ENCODE data around the gene PSKH1.
A peak's percentile ranks its signal among the peaks of the same experiment; 100 is the strongest.

The PSKH1 gene

DNA sequence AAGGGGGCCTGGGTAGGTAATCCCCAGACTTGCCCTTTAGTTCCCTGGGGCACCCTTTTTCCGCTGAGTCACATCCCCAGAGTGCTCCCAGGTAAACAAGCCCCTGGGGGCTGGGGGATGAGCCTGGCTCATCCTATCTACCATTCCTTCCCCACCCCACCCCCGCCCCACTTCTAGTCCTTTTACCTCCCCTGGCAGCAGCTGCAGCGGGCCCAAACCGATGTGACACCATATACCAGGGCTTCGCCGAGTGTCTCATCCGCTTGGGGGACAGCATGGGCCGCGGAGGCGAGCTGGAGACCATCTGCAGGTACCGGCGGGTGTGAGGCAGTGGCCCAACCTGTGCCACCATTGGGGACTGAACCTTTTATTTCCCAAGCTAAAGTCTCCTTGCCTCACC lies 7.5 kb upstream of the PSKH1 start:
- H3K36me3 Mint-ChIP-seq = peaks cover 30% of the 10 kb centered on the region
- H3K27me3 Mint-ChIP-seq = no peaks in the 10 kb centered on the region
- DNase-seq = no peak
- H3K4me3 Mint-ChIP-seq = no peak overlapping the region
- CTCF ChIA-PET = interaction anchor here (0.7 to 4.7 kb wide), 6 partner anchors 9 to 363 kb away, joined by 3 to 39 read pairs (median 5); no protein-coding TSS in a partner anchor
- H3K27ac Mint-ChIP-seq = no peak overlapping the region
- H3K9me3 Mint-ChIP-seq = no peaks in the 10 kb centered on the region
- H3K4me1 Mint-ChIP-seq = no peaks in the 10 kb centered on the region

DNA sequence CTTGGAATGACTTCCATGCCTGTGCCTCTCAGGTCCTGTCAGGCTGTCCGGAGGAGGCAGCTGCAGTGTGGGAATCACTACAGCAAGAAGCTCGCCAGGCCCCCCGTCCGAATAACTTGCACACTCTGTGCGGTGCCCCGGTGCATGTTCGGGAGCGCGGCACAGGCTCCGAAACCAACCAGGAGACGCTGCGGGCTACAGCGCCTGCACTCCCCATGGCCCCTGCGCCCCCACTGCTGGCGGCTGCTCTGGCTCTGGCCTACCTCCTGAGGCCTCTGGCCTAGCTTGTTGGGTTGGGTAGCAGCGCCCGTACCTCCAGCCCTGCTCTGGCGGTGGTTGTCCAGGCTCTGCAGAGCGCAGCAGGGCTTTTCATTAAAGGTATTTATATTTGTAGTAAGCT lies 7.1 kb upstream of the PSKH1 start:
- Mint-ChIP-seq H3K4me3 (no peak overlapping the region), H3K4me1 (no peaks in the 10 kb centered on the region), H3K27me3 (no peaks in the 10 kb centered on the region), H3K36me3 (peaks cover 30% of the 10 kb centered on the region), H3K9me3 (no peaks in the 10 kb centered on the region), H3K27ac (no peak overlapping the region)
- CTCF ChIA-PET = interaction anchor here (0.6 to 2.2 kb wide), 8 partner anchors 10 to 364 kb away, joined by 3 to 6 read pairs (median 4); no protein-coding TSS in a partner anchor
- DNase-seq = no peak

DNA sequence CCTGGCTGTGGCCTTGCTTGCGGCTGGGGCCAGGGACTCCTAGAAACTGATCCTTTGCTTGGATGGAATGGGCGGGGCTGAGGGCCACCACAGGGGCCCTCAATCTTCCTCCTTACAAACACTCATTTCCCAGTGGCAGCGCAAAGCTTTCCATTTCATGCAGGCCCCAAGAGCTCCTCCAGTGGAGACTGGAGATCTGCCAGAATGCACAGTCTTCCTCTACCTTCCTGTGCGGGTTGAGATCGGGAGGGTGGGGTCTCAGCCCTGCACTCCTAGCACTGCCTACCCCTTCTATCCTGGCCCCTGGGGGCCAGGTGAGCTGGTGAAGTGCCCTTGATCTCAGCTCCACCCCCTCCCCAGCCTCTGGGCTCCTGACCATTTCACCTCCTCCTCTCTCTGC lies 6.7 kb upstream of the PSKH1 start:
- Mint-ChIP-seq H3K4me3 (no peak overlapping the region), H3K27ac (no peak overlapping the region), H3K27me3 (no peaks in the 10 kb centered on the region), H3K9me3 (no peaks in the 10 kb centered on the region), H3K4me1 (no peaks in the 10 kb centered on the region), H3K36me3 (peaks cover 27% of the 10 kb centered on the region)
- DNase-seq = no peak
- CTCF ChIA-PET = interaction anchor here (0.6 to 2.2 kb wide), 7 partner anchors 10 to 362 kb away, joined by 3 to 6 read pairs (median 4); no protein-coding TSS in a partner anchor

DNA sequence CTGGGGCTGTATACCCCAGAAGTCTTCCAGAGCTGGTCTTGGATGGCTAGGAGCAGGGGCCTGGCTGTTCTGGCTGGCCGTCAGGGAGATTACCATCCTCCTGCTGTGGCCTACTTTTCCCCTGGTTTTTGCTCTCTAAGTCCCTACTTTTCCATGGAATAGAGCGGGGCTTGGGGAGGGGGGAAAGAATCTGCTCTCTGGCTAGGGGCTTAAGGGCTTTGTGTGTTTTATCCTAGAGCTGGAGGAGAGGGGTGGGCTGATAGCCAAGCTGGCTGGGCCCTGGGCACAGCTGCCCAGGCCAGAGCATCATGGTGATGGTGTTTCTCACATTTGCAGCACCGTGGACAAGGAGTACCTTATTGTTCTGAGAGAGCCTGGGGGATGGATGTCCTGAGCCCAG lies 4.7 kb upstream of the PSKH1 start:
- Mint-ChIP-seq H3K27me3 (no peaks in the 10 kb centered on the region), H3K36me3 (peaks cover 15% of the 10 kb centered on the region), H3K27ac (no peak overlapping the region), H3K9me3 (no peaks in the 10 kb centered on the region), H3K4me3 (no peak overlapping the region), H3K4me1 (peaks cover 8% of the 10 kb centered on the region)
- CTCF ChIA-PET = no interaction called here
- DNase-seq = no peak

- peak overlapping the region; percentile 97 for H3K4me3 Mint-ChIP-seq
These were observed 679 bp upstream of the PSKH1 start for GRCh38 chr16:67892375-67892774.

DNA sequence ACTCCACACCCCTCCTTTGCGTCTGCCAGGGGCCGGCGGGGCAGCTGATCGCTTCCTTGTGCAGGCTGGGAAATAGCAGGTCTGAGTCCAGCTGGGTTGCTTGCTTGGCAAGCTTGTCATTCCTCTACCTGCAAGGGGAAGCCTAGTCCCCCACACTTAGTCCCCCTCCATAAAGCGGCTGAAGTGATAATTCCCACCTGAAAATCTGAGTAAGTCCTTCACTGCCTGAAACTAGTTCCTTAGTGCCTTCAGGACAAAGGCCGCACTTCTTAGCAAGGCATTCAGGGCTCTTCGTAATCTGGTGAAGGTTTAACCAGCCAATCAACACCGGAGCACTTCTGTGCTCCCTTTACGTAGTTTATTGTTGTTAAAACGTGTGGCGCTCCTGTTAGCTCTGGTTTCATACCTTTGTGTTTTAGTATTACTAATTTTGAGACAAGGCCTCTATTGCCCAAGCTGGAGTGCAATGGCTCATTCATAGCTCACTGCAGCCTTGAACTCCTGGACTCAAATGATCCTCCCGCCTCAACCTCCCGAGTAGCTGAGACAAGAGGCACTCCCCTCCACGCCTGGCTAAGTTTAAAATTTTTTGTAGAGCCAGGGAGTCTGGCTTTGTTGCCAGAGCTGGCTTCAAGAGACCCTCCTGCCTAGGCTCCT lies 817 bp downstream of the PSKH1 start:
- peak overlapping the region; percentile 98 for H3K27ac Mint-ChIP-seq
- no peaks in the 10 kb centered on the region for H3K9me3 Mint-ChIP-seq
- H3K36me3 Mint-ChIP-seq = peaks cover 1% of the 10 kb centered on the region
- H3K4me1 Mint-ChIP-seq = peaks cover 30% of the 10 kb centered on the region
- no peaks in the 10 kb centered on the region for H3K27me3 Mint-ChIP-seq
- no peak for DNase-seq
- CTCF ChIA-PET = interaction anchor here (0.6 to 2.5 kb wide), 5 partner anchors 10 to 77 kb away, joined by 3 to 14 read pairs (median 3); partner anchors contain the start of gene NRN1L
- H3K4me3 Mint-ChIP-seq = peak overlapping the region; percentile 97

More at GRCh38 chr16:67892375-67892774, 679 bp upstream of the PSKH1 start:
- H3K36me3 Mint-ChIP-seq = peaks cover 1% of the 10 kb centered on the region
- H3K27me3 Mint-ChIP-seq = no peaks in the 10 kb centered on the region
- peaks cover 28% of the 10 kb centered on the region for H3K4me1 Mint-ChIP-seq
- no peaks in the 10 kb centered on the region for H3K9me3 Mint-ChIP-seq
- CTCF ChIA-PET = interaction anchor here (1.0 to 2.9 kb wide), 4 partner anchors 8 to 36 kb away, joined by 3 to 14 read pairs (median 7); partner anchors contain the start of gene NRN1L
- H3K27ac Mint-ChIP-seq = peak overlapping the region; percentile 82
- DNase-seq = no peak

DNA sequence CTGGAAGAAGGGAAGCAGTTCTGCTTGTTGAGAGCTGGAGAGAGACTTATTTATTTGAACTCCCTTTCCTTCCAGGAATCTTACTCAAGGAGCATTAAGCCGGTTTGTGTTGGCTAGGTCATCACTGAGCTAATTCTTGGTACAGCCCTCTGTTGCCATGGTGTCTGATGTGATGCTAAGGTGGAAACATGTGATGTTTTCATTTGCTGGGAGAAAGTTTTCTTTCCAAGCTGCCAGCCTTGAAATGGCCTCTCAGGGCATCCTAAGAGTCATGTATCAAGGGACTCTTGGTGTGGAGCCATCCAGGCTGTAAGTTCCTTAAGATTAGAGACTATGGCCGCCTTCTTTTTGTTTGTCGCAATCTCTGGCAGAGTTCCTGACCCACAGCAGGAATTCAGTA lies 4.2 kb downstream of the PSKH1 start:
- Mint-ChIP-seq H3K9me3 (no peaks in the 10 kb centered on the region), H3K36me3 (peaks cover 1% of the 10 kb centered on the region), H3K4me1 (peaks cover 33% of the 10 kb centered on the region), H3K27me3 (no peaks in the 10 kb centered on the region), H3K4me3 (no peak overlapping the region), H3K27ac (no peak overlapping the region)
- CTCF ChIA-PET = interaction anchor here (1.3 to 2.3 kb wide), 3 partner anchors 14 to 81 kb away, joined by 3 to 8 read pairs (median 3); partner anchors contain the start of gene NRN1L
- no peak for DNase-seq

DNA sequence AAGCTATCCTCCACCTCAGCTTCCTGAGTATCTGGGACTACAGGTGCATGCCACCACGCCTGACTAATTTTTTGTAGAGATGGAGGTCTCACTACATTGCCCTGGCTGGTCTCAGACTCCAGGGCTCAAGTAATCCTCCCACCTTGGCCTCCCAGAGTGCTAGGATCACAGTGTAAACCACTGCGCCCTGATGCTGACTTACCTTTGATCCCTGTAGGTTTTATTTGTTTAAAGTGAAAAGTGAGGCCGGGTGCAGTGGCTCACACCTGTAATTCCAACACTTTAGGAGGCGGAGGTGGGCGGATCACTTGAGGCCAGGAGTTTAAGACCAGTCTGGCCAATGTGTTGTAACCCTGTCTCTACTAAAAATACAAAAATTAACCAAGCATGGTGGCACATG lies 8.7 kb downstream of the PSKH1 start:
- H3K4me1 Mint-ChIP-seq = peaks cover 9% of the 10 kb centered on the region
- H3K9me3 Mint-ChIP-seq = no peaks in the 10 kb centered on the region
- no peak overlapping the region for H3K4me3 Mint-ChIP-seq
- no peaks in the 10 kb centered on the region for H3K27me3 Mint-ChIP-seq
- H3K27ac Mint-ChIP-seq = no peak overlapping the region
- peaks cover 5% of the 10 kb centered on the region for H3K36me3 Mint-ChIP-seq
- DNase-seq = no peak
- CTCF ChIA-PET = interaction anchor here (1.0 to 1.3 kb wide), 2 partner anchors 18 to 229 kb away, joined by 3 read pairs; no protein-coding TSS in a partner anchor

- H3K36me3 Mint-ChIP-seq = peaks cover 5% of the 10 kb centered on the region
- DNase-seq = no peak
- H3K27me3 Mint-ChIP-seq = no peaks in the 10 kb centered on the region
- H3K4me1 Mint-ChIP-seq = peaks cover 5% of the 10 kb centered on the region
- no peak overlapping the region for H3K4me3 Mint-ChIP-seq
- H3K27ac Mint-ChIP-seq = no peak overlapping the region
- no peaks in the 10 kb centered on the region for H3K9me3 Mint-ChIP-seq
- CTCF ChIA-PET = interaction anchor here (0.8 kb wide), 1 partner anchor 18 kb away, joined by 3 read pairs; no protein-coding TSS in a partner anchor
These were observed 9.8 kb downstream of the PSKH1 start for GRCh38 chr16:67902831-67903230.

GRCh38 chr16:67907397-67908180 lies 14.5 kb downstream of the PSKH1 start:
- CTCF ChIA-PET = interaction anchor here (1.1 kb wide), 1 partner anchor 23 kb away, joined by 4 read pairs; no protein-coding TSS in a partner anchor

GRCh38 chr16:67909056-67909742 lies 16.1 kb downstream of the PSKH1 start:
- H3K27me3 Mint-ChIP-seq = no peaks in the 10 kb centered on the region
- H3K9me3 Mint-ChIP-seq = no peaks in the 10 kb centered on the region
- peaks cover 18% of the 10 kb centered on the region for H3K4me1 Mint-ChIP-seq
- peaks cover 15% of the 10 kb centered on the region for H3K36me3 Mint-ChIP-seq
- H3K27ac Mint-ChIP-seq = no peak overlapping the region
- no peak for DNase-seq
- CTCF ChIA-PET = interaction anchor here (7.6 kb wide), 1 partner anchor 26 kb away, joined by 39 read pairs; the partner anchor contains the start of gene NRN1L
- H3K4me3 Mint-ChIP-seq = no peak overlapping the region

More at GRCh38 chr16:67907397-67908180, 14.5 kb downstream of the PSKH1 start:
- Mint-ChIP-seq H3K27me3 (no peaks in the 10 kb centered on the region), H3K36me3 (peaks cover 17% of the 10 kb centered on the region), H3K4me1 (peaks cover 18% of the 10 kb centered on the region), H3K27ac (no peak overlapping the region), H3K9me3 (no peaks in the 10 kb centered on the region), H3K4me3 (no peak overlapping the region)
- no peak for DNase-seq

DNA sequence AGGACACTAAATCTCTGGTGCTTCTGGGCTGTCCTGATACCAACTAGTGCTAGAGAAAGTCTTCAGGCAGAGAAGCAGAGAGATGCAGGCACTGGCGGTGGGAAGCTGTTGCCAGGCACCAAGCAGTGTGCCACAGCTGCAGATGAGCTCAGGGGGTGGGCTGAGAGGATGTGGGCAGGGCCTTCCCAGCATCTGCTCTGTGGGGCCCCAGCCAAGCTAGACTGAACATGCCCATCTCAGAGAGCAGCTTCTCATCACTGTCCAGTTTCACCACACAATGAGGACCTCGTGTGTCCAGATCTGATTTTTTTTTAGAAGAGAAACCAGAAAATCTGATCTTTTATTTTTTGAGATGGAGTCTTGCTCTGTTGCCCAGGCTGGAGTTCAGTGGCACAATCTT lies 17.1 kb downstream of the PSKH1 start:
- H3K27me3 Mint-ChIP-seq = no peaks in the 10 kb centered on the region
- CTCF ChIA-PET = interaction anchor here (0.6 to 7.6 kb wide), 4 partner anchors 27 to 389 kb away, joined by 3 to 39 read pairs (median 6); partner anchors contain the start of gene NRN1L
- H3K9me3 Mint-ChIP-seq = no peaks in the 10 kb centered on the region
- no peak overlapping the region for H3K27ac Mint-ChIP-seq
- peaks cover 15% of the 10 kb centered on the region for H3K36me3 Mint-ChIP-seq
- no peak overlapping the region for H3K4me3 Mint-ChIP-seq
- peak; percentile 55 for DNase-seq
- peaks cover 21% of the 10 kb centered on the region for H3K4me1 Mint-ChIP-seq

GRCh38 chr16:67914758-67915495 lies 21.9 kb downstream of the PSKH1 start:
- no peaks in the 10 kb centered on the region for H3K9me3 Mint-ChIP-seq
- CTCF ChIA-PET = interaction anchor here (0.6 to 7.6 kb wide), 6 partner anchors 12 to 394 kb away, joined by 3 to 39 read pairs (median 3); partner anchors contain the start of gene NRN1L
- no peak overlapping the region for H3K4me3 Mint-ChIP-seq
- no peak for DNase-seq
- peaks cover 8% of the 10 kb centered on the region for H3K36me3 Mint-ChIP-seq
- peaks cover 20% of the 10 kb centered on the region for H3K4me1 Mint-ChIP-seq
- no peaks in the 10 kb centered on the region for H3K27me3 Mint-ChIP-seq
- no peak overlapping the region for H3K27ac Mint-ChIP-seq
